NCI-H2196 (cell line): Measurements from ENCODE around the gene KCNJ16.

ENCODE experiments used
- DNase-seq: peaks from one replicate; lab custom pipeline; 2025; ENCODE audit not compliant: unreplicated experiment; lab: John Stamatoyannopoulos, UW

Gene KCNJ16

GRCh38 chr17:70095455-70095854, 20.4 kb downstream of the KCNJ16 start:
- DNase-seq, result no peak

DNA sequence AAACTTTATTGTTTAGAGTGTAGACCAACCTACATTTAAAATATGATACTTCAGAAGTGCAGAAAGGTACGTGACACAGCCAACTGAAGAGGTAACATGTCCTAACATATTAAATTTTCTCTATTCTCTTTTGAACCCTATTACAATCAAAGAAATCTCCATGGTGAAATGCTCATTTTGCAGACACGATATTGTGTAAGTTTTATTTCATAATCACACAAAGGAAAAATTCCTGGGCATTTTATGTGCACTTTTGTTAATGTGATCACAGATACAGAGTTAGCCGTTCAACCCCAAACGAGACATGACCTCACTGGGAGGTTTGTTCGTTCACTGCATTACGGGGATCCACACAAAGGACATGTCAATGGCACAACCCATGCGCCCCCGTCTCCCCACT, 21.8 kb downstream of the KCNJ16 start:
- no peak for DNase-seq

GRCh38 chr17:70098030-70098429, 23.0 kb downstream of the KCNJ16 start:
- no peak for DNase-seq

DNA sequence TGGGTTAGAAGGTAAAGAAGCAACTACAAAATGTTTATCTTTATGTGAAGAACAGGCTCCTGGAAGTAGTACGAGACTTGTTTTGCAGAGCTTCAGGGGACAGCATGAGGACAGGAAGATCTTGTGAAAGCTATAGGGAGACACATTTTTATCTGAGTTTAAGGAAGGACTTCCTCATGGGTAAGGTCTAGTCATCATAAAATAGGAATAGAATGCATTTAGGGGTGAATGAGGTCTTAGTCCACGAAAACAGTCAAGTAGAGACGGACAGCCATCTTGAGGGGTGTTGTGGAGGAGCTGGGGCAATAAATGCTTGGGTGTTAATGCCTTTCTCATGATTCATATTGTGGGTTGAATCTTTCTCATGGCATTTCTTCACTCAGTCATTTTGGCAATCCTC, 24.3 kb downstream of the KCNJ16 start:
- DNase-seq, result no peak

DNA sequence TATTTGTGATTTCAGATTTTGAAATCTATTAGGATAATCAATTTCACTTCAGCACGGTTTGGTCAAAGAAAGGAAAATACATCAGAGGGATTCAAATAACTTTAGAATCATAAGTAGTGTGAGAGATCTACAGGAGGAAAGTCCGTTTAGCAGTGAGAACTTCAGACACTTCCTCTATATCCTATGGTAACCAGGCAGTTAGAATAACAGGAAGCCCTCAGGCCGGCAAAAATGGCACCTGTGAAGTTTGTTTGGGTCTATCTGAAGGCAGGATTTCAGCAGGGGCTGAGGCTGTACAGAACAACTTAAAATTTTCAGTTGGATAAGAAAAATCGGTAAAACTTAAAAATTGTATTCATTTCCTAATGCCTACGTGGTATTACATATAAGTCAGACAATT, 24.9 kb downstream of the KCNJ16 start:
- no peak for DNase-seq

DNA sequence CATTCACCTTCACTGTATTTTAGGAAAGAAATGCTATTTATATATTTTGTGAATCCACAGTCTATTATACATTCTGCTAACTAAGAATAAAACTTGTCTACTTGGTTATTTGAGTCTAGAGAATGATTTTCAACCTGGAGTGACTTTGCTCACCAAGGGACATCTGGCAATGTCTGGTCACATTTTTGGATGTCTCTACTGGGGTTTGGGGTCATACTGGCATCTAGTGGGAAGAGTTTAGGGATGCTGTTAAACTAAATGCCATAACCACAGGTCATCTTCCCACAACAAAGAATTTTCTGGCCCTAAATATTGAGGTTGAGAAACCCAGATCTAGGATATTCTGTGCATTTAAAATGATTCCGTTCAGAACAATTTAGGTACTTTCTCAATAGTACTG, 26.0 kb downstream of the KCNJ16 start:
- DNase-seq, result no peak

DNA sequence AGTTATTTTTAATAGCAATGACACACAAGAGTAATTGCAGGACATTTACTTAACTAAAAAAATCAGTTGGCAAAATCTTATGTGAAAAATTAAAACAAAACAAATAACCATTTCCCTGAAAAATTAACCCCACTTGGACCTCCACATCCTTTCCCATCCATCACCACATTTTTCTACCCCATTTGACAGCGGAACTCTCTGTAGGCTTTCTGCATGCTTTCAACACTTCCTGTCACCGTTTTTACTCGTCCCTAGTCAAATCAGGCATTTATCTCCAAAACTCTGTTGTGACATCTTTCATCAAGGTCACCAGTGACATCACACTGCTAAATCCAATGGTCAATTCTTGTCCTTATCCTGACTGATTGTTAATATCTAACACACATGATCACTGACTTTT, 27.5 kb downstream of the KCNJ16 start:
- DNase-seq, result no peak

DNA sequence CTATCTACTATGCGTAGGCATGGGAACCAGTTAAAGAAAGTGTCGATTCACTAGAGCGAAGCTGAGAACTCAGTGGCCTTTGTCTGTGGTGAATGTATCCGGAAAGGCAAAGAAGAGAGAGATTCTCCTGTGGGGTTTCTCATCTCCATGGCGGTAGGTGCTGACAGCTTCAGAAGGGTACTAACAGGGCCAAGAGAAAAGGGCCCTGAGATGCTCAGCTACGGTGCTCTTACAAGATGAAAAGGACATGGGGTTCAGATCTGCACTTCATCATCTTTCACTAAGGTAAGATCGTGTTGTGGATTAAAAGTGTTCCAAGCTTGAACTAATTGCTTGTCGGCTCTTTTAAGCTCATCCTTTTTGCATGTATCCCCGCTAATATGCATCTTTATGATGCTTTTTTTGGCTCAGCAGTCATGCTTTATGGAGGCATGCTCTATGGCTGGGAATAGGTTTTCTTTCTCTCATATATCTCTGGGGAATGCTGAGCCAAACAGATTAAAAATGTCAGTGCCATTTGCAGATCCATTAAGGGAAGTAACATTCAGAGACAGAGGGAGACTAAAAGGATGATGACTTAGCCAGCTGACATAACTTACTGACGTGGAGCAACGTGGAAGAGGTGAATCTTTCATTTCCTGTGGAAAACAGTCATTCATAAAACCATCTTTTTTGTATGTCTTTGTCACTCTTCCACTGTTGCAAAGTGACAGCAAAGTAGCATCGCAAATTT, 29.9 kb downstream of the KCNJ16 start:
- no peak for DNase-seq

GRCh38 chr17:70105641-70106040, 30.6 kb downstream of the KCNJ16 start:
- DNase-seq, result no peak

DNA sequence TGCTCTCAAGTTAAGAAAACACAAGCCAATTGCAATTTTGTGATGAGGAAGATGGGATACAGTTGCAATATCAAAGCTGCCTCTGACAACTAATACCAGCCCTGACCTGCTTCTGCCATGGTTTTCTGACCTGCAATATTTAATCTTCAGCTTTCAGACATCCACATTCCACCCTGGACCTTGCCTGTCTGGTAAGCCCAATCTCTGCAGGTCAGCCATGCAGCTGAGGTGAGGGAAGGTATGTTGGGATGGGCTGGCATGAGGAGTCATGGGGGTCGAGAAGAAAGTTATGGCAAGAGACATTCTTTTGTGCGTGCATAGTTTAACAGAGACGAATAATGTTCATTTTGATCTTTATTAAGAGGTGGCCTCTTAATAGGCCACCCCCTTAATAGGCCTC, 31.5 kb downstream of the KCNJ16 start:
- no peak for DNase-seq

GRCh38 chr17:70107441-70107840, 32.4 kb downstream of the KCNJ16 start:
- no peak for DNase-seq

DNA sequence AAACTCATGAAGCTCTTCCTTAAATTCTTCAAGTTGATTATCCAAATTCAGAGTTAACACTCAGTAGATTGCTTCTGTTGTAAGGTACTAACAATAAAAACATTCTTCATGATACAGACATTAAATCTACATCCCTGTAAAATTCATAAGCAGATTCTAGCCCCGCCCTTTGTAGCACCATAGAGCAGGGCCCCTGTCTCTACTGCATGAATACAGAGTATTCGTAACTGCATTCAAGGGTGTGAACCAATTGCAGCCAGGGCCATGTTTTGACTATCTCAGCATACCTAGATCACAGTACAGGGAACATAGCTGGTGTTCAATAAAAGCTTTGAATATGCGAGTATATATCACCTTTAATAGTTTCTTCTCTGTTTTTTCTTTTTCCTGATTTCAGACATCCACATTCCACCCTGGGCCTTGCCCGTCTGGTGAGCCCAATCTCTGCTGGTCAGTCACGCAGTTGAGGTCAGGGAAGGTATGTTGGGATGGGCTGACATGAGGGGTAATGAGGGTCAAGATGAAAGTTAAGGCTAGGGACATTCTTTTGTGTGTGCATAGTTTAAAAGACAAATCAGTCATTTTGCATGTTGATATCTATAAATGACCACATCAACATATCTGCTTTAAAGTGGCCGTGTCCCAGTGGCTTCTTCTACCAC, 33.0 kb downstream of the KCNJ16 start:
- no peak for DNase-seq

GRCh38 chr17:70109497-70109896, 34.5 kb downstream of the KCNJ16 start:
- DNase-seq, result no peak

- no peak for DNase-seq
These were observed 35.4 kb downstream of the KCNJ16 start for GRCh38 chr17:70110443-70110880.

GRCh38 chr17:70111201-70111600, 36.2 kb downstream of the KCNJ16 start:
- no peak for DNase-seq

DNA sequence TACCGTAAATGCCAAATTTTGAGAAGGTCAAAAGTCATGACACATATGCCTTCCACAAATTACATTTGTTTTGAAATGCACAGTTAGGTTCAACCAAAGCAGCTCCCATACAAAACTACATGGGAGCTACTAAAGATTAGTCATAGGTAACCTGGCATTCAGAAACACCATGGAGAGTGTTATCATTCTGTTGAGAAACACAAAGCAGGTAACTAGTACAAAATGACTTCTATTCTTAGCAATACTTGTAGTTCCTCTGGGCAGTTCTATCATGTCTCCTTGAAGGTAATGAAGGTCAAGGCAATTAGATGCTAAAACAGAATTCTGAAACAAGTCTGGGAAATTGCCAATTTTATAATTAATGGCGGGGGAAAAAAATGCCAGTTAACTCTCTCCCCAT, 39.4 kb downstream of the KCNJ16 start:
- no peak for DNase-seq

DNA sequence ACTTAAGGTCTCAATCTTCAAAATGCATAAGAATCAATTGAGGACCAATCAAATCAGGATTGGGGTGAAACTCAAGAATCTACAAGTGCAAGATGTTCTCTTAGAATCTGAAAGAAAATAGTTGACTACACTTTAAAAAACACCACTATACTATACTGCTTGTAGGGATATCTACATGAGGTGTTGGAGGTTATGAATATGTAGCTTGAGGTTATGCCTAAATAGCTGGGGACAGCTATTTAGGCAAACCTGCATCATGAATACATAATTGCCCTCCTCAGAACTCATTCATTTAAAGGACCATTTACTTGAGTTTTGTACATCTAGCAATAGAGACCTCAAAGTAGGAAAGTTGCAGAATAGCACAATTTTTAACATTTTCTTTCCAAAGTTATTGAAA, 40.1 kb downstream of the KCNJ16 start:
- DNase-seq, result no peak

GRCh38 chr17:70116919-70117318, 41.9 kb downstream of the KCNJ16 start:
- no peak for DNase-seq

DNA sequence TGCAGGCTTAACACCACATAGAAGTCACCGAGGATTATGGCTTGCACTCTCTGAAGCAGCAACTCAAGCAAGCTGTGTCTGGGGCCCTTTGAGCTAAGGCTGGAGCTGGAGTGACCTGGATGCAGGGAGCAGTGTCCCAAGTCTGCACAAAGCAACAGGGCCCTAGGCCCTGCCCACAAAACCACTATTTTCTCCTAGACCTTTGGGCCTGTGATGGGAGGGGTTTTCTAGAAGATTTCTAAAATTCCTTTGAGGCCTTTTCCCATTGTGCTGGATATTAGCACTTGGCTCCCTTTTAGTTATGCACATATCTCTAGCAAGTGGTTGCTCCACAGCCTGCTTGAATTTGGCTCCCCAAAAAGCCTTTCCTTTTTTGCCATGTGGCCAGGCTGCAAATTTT, 44.5 kb downstream of the KCNJ16 start:
- no peak for DNase-seq

- DNase-seq, result no peak
These were observed 45.0 kb downstream of the KCNJ16 start for GRCh38 chr17:70119983-70120382.

- DNase-seq, result no peak
These were observed 45.4 kb downstream of the KCNJ16 start for GRCh38 chr17:70120425-70120824.

DNA sequence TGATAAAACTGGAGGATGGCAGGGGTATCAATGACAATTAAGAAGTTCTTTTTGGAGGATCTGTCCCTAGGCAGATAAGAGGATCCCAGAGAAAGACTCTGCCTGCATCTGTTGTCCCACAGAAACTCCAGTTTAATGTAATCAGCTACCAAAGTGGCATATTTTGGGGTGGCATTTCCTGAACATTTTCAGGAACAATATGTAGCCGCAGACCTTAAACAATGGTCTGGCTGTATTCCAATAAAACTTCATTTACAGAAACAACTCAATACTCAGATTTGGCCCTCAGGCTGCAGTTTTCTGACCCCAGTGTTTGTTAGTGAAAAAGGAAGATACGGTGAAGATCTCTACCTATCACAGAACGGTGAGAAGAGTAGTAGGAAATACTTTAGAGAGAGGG, 46.1 kb downstream of the KCNJ16 start:
- no peak for DNase-seq

DNA sequence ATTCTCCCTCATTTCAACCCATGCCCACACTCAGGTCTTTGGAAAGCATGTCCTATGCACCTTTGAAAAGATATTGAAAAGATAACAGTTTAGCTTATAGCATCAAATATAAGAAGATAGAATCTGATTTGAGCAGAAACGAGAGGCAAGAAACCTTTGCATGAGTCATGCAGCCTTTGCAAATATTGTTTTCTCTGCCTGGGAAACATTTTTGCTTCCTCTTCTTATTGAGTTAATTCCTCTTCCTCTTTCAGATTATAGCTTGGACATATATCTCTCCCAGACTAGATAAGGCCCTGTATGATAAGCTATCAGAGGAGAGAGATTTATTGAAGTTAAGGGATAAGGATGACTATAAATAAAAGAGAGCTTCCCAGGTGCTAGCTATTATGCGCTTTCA, 48.2 kb downstream of the KCNJ16 start:
- no peak for DNase-seq
